ENCODE data around the gene TRMT6.

Gene TRMT6

DNA sequence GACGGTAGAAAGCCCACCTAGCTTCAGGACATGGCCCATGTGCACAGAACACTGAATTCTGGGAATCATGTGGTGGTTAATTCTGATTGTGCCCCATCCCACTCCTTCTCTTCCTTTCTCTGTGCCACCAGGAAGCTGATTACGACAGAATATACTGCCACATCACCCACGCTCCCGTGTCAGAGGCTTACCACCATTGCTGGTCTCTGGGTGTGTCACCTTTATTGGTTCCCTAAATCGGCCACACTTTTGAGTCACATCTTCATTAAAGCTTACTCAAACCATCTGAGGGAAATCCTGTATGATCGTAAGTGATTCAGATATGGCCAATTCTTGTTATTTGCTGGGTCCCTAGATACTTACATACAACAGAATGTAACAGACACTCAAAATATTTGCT lies 3.1 kb downstream of the TRMT6 start:
- no peak for DNase-seq

DNA sequence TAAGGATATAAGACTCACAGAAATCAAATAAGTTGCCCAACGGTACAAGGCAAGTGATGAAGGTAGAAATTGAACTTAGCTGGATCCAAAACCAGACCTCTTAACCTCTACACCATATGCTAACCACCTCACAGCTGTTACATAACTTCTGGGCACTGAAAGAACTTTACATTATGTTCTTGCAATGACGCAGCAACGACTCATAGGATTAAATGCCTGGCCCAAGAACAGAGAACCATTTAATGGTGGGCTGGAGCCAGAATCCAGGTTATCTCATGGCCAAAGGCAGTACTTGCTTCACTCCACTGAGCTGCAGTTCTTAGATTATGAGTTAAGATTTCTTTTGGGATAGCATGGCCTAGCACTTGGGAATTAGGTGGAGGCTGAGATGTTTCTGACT lies 4.4 kb downstream of the TRMT6 start:
- no peak for DNase-seq

DNA sequence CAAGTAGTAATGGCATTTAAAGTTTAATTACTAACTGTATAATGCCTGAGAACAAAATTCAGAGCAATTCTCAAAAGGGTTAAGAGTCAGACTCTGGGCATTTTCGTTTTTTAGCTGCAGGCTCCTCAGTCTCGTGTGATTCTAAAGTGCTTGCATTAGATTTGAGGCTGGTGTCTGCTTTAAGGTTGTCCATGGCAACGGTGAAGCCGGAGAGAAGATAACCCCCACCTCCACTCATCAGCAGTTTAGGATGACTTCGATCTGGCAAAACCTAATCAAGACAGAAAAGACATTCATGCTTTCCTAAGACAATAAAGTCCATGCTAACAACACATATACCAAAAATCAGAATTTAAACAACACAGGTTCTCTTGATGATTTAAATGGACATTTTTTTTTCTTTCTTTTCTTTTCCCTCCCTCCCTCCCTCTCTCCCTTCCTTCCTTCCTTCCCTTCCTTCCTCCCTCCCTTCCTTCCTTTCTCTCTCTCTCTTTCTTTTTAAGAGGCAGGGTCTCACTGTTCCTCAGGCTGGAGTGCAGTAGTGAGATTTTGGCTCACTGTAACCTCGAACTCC lies 11.8 kb downstream of the TRMT6 start:
- DNase-seq = no peak

DNA sequence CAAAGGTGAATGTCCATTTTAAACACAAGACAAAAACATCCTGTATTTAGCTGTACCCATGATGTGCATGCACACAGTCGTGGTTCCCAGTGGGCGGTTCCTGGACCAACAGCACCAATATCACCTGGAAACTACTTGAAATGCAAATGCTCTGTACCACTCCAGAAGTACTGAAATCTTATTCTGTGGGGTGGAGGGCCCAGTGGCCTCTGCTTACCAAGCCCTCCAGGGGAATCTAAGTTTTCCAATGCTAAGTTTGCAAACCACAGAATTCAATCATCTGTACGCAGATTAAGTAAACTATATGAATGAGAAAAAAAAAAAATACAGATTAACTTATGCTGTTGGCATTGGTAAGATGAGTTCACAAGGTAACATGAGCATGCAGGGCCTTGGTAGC lies 14.1 kb downstream of the TRMT6 start:
- no peak for DNase-seq

DNA sequence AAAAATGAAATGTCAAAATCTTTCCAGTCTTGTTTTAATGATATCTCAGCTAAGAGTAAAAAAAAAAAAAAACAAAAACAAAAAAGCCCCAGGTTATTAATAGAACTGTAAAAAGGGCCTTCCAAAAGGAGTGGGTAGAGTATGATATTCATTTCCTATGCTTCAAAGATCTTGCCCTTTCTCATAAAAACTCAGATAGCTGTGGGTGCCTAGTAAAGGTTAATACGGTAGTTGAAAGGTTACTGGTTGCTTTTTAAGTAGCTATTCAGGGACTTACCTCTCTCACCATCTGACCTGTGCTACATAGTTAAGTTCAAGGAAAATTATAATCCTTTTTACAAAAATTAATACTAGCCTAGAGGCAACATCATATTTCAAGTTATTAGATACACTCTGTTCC lies 14.9 kb downstream of the TRMT6 start:
- DNase-seq = no peak

DNA sequence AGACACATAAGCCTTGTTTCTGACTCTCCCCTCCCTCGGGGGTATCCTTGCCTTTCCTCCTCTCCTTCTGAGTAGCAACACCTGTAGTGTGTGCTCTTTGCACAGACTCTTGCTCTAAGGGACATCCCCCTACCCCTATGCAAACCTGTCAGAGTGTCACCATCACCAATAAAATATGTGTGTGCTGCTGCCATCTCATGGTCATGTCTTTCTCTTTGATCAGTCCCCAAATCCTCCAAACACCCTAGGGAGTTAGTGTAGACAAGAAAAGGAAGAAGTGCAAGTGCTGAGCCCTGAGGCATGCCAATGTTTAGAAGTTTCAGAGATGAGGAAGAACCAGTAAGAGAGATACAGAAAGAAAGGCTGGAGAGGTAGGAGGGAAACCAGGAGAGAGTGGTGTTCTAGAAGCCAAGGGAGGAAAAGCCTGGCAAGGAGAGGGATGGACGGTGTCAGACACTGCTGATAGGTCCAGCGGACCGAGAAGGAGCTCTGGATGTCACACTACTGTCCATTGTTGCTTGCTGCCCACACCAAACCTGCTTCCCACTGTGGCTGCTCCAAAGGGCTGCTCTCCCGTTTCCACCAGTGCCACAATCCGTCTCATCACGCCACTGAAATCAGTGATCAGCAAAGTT lies 16.4 kb downstream of the TRMT6 start:
- peak; percentile 75 for DNase-seq

DNA sequence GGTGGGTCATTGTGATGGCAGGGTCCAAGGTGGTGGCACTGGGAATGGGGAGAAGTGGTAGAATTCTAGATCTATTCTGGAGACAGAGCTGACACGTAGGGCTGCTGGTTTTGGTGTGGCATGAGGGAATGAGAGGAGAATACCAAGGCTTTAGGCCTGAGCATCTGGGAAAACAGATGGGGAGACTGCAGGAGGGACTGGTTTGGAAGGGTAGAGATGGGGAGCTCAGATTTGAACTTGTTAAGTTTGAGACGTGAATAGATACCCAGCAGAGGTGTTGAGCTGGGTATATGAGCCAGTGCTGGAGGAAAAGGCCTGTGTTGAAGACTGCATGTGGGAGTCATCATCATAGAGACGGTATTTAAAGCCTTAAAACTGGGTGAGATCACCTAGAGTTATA lies 17.5 kb downstream of the TRMT6 start:
- DNase-seq = no peak

DNA sequence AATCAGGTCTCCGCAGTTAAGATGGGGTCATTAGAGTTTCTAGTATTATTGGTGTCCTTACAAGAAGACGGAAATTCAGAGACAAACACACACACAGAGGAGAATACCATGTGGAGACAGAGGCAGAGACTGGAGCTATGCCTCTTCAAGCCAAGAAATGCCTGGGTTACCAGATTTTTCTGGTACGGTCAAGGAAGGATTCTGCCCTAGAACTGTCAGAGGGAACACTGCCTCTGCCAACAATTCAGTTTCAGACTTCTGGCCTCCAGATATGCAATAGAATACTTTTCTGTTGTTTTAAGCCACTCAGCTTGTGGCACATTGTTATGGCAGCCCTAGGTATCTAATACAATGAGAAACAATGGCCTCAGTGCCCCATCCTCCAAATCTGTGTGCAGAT lies 18.9 kb downstream of the TRMT6 start:
- DNase-seq = no peak

DNA sequence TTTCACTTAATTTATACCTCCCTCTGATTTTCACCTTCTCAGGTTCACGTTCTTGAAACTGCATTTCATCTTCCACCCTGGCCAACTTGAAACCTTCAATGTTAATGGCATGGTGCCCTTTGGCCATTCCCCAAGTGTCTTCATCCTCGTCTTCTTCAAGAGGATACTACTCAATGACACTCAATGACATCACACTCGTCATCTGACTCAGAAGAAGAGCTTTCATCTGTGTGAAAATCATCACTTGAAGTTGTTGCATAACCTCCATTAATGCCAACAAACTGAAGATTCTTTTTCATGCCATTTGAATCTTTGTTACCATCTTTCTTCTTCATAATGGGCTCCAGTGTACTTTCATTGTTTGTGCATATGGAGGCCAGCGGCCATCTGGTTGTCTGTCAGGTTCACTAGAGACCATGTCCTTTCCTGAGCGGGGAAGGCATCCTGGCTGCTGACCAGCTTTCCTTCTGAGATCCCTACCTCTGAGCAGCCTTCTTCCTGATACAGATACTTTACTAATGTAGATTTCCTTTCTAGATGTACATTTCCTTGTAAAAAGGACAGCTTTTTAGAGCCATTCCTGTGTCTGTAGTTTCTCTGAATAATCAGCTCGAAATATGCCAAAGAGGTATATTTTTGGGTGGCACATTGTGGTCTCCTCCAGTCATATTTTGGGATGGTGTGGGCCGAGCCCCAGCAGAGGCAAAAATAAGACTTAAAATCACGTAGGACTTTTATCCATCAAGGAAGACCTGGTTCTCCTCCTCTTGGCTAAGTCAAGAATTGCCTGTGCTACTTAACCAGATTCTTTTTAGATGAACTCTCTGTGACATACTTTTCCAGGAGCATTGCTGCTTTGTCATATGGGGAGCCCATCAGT lies 21.3 kb downstream of the TRMT6 start:
- DNase-seq = no peak

DNA sequence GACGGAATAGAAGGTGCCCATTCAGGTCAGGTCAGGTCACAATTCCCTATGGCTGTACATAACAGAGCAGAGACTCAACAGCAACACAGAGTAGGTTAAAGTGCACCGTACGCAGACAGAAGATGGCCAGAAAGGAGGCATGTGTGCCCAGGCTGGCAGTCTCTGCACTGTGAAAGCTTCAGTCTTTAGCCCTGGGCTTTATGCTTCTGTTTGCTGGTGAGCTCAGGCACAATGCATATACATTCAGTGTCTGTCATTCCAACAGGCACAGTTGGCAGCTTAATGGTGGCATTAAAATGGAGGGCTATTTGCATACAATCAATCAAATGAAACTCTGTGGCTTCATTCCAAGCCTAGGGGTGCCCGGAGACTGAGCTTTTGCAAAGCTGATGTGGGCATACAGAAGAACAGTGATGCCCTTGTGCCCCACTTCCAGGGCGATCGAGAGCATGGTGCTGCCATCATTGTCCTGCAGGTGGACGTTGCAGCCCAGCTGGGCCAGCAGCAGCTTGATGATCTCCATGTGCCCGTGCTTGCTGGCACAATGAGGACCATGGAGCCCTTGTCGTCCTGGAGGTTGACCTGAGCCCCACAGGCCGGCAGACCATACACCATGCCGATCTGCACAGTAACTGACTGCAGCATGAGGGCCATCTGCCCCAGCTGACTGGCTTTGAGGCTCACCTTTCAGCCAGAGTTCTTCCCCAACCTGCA lies 22.4 kb downstream of the TRMT6 start:
- DNase-seq = no peak

DNA sequence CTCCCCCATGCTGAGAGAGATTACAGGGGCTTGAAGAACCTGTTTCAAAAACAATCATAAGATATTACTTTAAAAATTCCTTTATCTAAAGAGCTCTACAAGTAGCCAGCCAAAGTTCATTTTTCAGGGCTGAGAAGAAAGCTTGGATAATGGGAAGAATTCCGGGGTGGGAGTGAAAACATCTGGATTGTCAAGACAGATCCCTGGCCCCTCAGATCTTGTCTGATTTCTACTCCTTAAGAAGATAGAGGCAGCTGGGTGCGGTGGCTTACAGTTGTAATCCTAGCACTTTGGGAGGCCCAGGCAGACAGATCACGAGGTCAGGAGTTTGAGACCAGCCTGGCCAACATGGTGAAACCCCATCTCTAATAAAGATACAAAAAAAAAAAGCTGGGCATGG lies 24.8 kb downstream of the TRMT6 start:
- DNase-seq = peak; percentile 9

DNA sequence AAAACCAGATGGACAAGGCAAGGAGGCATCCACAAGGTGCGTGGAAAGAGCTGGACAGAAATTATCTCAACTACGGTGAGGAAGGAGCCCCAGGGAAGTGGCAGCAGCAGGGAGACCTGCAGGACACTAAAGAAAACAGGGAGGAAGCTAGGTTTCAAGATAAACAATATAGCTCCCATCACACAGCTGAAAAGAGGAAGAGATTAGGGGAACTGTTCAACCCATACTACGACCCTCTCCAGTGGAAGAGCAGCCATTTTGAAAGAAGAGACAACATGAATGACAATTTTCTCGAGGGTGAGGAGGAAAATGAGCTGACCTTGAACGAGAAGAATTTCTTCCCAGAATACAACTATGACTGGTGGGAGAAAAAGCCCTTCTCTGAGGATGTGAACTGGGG lies 26.8 kb downstream of the TRMT6 start:
- DNase-seq = no peak

DNA sequence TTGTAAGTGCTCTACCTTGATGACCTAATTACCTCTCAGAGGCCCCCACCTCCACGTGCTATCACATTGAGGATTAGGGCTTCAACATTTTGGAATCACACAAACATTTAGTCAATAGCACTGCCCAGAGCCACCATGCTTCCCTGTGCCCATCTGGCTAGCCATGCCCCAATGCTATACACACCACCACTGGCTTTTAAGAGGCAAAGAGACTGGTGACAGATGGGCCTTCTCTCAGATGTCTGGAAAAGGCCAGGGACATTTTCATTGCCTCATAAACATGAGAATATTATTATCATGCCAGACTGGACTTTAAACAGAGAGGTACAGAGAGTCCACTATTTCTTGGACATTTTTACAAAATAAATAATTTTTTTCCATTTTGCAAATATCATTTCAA lies 29.8 kb downstream of the TRMT6 start:
- DNase-seq = peak; percentile 79

DNA sequence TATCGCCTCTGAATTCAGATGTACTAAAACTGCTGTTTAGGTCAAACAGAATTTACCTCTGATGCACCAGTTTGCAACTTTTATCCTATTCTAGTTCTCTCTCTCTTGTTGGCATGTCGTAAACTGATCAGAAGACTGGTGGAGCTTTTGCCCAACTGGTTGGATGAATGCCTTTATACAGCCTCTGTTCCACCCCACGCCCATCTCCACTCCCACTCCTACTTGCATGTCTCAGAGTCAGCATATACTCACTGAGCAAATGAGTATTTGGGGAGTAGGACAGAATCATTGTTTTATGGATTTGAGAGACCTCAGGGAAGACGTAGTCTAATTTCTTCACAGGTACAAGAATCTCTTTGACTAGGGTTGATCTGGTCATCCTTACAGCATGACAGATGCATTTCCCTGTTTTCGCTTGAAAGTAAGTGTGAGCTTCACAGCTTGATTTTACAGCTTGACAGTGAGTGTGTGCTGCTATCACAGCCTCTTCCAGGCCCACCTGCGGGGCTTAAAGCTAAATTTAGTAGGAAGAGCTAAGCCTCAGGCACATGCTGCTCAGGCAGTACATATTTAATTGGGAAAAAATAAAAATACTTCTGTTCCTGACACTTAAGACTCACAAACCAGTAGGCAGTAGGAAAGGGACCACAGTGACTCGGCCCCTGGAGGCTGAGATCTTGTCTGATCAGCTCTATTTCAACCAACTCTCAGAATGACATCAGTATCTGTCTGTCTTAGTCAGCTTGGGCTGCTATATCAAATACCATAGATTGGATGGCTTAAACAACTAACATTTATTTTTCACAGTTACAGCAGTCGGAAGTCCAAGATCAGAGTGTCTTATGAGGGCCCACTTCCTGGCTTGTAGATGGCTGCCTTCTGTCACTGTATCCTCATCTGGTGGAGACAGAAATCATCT lies 30.4 kb downstream of the TRMT6 start:
- DNase-seq = peak; percentile 30

DNA sequence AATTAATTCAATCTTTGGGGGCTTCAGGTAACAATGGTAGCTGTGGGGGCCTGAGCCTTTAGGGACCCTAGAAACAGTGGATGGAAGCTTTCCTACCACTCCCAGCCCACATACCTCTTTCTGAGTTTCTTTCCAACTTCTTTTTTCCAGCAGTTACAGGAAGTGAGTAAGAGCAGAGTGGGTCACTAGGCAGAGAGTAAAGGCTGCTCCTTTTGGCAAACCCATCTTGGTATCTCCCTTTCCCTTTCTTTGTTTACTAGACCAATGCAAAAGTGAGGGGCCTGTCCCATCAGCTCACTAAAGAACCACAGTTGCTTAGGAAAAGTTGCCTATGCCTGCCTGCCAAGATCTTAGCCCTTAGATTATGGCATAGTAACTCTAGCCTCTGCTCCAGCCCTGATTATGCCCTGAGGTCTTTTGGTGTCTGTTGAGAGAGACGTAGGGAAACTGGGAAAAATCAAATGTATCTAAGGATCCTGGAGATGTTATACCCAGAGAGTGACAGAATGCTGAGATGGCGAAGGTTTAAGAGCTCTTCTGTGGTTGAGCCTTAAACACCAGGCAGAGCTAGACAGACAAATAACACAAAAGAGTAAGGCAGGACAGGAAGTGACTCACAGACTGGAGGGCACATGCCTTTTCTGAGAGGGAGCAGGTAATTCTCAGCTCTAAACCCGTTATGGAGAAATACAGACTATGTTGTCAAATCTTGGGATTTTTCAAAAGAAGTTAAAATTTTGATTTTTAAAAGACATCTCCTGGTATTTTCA lies 31.3 kb downstream of the TRMT6 start:
- no peak for DNase-seq

DNA sequence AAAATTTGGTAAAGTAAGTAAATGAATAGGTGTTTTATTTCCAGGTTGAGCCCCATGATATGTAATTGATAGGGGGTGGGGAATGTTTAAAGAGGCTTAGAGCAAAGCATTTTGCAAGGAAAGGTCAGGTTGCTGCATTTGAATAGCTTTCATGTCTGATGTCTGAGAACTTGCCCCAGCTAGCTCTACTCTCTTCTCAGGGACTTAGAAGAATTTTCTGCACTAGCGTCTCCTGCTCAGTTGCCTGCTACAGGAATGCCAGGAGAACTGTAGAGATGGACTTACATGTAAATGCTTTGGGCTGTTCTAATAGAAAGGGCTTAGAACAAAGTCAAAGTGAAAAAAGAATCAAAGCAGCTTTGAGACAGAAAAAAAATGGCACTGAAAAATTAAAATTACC lies 35.5 kb downstream of the TRMT6 start:
- DNase-seq = no peak

DNA sequence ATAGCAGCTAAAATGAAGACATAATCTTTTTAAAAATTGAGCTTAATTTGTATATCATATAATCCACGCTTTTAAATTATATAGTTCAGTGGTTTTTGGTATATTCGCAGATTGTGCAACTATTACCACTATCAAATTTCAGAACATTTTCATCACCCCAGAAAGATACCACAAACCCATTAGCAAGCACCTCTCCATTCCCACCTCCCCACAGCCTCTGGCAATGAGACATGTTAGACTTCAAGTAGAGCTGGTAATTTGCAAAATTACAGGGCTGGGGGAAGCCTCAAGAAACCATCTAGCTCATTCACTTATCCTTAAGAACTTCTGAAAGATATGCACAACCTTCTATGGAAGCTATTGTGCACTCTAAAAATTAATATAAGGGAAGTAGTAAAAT lies 37.2 kb downstream of the TRMT6 start:
- DNase-seq = no peak

DNA sequence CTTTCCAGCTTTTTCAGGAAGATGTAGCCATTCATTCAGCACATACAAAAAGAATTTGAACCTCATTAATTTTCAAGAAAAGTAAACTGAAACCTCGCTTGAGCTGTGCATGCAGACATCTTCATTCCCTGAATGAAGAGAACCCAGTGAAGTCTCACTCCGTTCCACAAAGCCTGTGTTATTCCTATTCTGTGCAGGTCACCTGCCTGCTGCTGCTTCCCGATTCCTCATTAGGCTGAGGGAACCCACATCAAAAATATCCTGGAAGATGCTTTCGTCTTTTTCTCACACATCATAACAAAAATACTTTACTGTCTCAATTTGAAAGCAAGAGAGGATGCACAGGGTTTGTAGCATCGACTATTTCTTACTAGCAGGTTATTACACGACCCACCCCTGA lies 40.1 kb downstream of the TRMT6 start:
- DNase-seq = no peak

DNA sequence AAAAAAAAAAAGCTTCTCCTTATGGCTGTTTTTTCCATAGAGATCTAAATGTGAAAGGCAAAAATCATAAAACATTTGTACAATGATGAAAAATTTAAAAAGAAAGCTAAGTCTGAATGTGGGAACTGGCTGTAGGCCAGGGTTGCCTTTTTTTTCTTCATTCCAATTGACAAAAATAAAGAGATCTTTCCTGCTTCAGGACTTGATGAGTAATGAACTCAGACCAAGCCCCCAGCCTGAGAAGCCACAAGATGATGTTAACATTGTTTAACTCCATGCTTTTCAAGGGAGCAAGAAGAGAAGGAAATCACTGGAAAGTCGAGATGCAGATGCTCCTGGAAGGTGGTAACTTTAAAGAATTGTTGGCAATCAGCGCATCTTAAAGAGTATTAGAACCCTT lies 41.4 kb downstream of the TRMT6 start:
- no peak for DNase-seq

DNA sequence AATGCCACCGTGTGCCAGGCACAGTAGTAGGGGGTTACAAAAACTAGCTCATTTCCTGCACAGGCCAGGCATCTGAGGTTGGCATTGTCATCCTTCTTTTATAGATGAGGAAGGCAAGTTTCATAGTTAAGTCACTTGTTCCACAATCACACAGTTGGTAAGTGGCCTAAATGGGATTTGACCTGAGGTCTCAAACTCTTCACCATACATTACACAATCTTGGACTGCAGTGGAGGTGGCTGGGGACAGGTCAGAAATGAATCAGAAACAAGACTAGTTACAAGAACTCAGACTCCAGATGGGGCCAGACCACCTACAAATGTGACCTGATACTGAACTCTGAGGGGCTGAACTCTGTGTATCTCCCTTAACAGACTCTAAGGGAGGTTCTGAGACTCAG lies 49.4 kb downstream of the TRMT6 start:
- no peak for DNase-seq

DNA sequence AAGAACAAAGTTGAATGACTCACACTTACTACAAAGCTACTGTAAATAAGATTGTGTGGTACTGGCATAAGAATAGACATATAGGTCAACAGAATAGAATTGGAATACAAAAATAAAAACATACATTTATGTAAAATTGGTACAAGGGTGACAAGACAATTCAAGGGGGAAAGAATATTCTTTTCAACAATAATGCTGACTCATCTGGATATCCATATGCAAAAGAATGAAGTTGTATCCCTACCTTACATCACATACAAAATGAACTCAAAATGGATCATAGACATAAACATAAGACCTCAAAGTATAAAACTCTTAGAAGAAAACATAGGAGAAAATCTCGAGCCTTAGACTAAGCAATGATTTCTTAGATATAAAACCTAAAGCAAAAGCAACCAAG lies 50.9 kb downstream of the TRMT6 start:
- no peak for DNase-seq

DNA sequence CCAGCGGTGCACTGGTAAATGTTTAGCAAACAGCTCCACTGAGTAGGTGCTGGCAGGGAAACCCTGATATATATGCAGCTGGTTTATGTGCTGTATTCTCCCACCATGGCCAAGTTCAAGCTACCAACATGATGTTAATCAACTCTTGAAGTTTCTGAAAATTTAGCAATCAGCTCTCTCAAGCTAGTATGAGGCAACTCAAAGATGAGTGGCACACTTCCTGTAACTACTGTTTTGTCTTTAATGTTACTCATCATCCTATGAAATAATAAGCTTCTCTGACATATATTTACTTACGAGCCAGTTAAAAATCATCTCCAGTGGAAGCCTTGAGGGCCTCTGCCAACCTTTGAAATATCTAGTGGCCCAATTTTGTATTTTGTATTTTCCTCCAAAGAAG lies 54.7 kb downstream of the TRMT6 start:
- no peak for DNase-seq

Data from NCI-H82 (cell line).